G401 (cell line): ENCODE results near the gene CXCL1. TPM values are rescaled to one million over a fixed set of nuclear protein-coding genes. Genes with fewer than 3 reads are reported as not detected.

Experiments used
- DNase-seq: peaks from one replicate; pipeline ENCODE4 v3.0.0-alpha.2; 2015; ENCODE audit warnings: low spot score
- in situ Hi-C: cut with HindIII; loops from 2 replicates; pipeline ENCODE4 v1.10.0; 2016; ENCODE audit warnings: low sequenced_read_pairs, mixed read lengths
- total RNA-seq: library from RNA; depleted of rRNA; stranded (reverse); fragments of >200 nt; shearing (Covaris generic); gene quantifications from 2 replicates; pipeline ENCODE4 v1.2.3, GENCODE V29; 2014; rRNA removed

The CXCL1 gene
- not detected in 2 replicates for total RNA-seq

DNA sequence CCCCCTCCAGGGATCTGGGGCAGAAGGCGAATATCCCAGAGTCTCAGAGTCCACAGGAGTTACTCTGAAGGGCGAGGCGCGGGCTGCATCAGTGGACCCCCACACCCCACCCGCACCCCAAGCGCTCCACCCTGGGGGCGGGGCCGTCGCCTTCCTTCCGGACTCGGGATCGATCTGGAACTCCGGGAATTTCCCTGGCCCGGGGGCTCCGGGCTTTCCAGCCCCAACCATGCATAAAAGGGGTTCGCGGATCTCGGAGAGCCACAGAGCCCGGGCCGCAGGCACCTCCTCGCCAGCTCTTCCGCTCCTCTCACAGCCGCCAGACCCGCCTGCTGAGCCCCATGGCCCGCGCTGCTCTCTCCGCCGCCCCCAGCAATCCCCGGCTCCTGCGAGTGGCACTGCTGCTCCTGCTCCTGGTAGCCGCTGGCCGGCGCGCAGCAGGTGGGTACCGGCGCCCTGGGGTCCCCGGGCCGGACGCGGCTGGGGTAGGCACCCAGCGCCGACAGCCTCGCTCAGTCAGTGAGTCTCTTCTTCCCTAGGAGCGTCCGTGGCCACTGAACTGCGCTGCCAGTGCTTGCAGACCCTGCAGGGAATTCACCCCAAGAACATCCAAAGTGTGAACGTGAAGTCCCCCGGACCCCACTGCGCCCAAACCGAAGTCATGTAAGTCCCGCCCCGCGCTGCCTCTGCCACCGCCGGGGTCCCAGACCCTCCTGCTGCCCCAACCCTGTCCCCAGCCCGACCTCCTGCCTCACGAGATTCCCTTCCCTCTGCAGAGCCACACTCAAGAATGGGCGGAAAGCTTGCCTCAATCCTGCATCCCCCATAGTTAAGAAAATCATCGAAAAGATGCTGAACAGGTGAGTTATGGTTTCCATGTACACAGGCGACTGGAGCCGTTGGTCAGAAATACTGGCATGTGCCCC lies at the start of gene CXCL1:
CXCL1 (plus strand) TSS at position 264 of the 926 bp plus-strand sequence; CDS start at position 342, 78 bp downstream.
- in situ Hi-C loops, result no loop called here
- no peak for DNase-seq

DNA sequence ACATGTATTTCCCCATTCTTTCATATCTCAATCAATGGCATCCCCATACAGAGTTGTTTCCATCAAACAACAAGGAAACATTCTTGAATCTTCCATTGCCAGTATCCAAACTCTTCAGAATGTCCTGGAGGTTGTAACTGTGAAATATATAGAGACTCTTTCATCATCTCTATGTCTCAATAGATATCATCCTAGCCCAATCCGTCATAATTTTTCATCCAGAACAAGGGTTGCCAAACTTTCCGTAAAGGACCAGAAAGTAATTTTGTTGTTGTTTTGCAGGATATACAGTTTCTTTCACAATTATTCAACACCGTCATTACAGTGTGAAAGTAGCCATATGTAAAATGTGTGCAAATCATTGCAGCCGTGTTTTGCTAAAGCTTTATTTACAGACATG lies 47.9 kb upstream of the CXCL1 start:
- no peak for DNase-seq
- in situ Hi-C loops, result no loop called here

DNA sequence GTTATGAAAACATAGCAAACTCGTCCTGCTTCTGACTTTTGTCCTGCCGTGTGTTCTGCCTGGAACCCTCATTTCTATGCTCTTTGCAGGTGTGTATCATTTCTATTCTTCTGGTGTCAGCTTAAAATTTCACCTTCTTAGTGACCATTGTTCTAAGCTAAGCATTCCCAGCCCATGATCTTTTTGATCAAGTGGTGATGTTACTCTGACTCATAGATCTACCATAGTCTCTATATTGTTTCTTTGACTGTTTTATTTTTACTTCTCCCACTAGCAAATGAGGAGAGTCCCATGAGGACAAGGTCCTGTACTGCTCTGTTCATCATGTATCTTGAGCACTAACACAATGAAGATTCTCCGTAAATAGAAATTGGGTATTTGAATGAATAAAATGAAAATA lies 46.8 kb upstream of the CXCL1 start:
- DNase-seq, result no peak

DNA sequence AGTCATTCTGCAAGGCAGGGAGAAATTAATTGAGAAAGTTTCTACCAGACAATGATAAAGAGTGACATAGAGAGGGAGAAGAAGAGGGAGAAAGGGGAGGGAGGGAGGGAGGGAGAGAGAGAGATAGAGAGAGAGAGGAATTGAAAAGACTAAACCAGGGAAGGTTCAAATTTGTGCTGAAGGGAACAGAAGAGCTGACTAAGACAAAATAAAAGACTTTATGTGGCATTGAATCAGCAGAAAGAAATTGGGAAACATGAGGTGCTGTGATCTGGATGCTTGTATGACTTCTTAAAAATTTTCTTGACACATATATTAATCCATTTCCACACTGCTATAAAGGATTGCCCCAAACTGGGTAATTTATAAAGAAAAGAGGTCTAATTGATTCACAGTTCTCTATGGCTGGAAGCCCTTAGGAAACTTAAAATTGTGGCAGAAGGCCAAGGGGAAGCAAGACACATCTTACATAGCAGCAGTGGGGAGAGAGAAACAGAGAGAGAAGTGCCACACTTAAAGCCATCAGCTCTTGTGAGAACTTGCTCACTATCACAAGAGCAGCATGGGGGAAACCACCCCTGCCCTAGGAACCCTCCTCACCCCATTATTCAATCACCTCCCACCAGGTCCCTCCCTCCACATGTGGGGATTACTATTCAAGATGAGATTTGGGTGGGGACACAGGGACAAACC lies 46.2 kb upstream of the CXCL1 start:
- in situ Hi-C loops, result no loop called here
- no peak for DNase-seq

More for the DNA sequence above, 46.8 kb upstream of the CXCL1 start:
- in situ Hi-C loops, result no loop called here

DNA sequence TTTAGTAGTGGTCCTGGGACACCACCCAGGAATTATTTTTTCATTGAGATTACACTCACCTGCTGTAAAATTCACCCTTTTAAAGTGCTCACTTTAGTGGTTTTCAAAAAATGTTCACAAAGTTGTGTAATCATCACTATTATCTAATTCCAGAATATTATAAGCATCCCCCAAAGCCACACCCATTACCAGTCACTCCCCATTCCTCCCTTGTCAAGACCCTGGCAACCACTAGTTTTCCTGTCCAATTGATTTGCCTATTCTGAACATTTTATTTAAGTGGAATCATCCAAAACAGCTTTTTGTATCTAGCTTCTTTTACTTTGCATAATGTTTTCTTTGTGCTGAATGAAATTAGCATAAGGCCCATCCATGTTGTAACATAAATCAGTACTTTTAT lies 45.4 kb upstream of the CXCL1 start:
- no peak for DNase-seq
- in situ Hi-C loops, result no loop called here

DNA sequence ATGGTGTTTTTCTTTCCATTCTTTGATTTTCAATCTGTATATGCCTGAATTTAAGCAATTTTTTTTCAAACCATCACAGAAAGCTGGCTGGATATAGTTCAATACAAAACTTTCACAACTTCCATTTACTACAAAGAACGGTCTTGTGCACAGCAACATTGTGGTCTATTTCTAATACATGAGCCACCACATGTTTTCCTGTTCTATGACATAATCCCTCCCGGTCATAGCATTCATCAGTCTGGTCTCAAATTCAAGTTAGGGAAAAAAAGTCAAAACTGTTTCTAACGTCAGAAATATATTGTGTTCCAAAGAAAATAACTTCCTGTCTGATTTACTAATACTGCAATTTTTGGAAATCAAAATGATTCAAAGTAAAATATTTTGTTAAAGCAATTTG lies 40.2 kb upstream of the CXCL1 start:
- in situ Hi-C loops, result no loop called here
- no peak for DNase-seq

DNA sequence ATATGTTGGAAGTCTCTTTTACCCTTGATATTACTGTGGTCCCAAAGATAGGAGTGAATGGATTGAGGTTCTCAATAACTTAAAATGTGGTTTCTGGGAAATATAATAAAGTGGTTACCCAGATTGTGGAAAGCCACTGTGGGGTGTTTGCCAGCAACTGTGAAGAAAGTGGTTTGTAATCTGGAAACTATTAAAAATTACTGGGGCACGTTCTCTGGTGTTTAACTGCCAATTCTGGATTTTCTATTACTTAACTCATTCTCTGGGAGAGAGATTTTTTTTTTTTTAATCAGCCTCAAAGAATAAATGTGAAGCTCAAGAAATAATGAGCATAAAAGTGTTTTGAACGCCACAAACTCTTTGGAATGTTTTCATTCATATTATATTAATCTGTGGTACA lies 37.6 kb upstream of the CXCL1 start:
- no peak for DNase-seq
- in situ Hi-C loops, result no loop called here

DNA sequence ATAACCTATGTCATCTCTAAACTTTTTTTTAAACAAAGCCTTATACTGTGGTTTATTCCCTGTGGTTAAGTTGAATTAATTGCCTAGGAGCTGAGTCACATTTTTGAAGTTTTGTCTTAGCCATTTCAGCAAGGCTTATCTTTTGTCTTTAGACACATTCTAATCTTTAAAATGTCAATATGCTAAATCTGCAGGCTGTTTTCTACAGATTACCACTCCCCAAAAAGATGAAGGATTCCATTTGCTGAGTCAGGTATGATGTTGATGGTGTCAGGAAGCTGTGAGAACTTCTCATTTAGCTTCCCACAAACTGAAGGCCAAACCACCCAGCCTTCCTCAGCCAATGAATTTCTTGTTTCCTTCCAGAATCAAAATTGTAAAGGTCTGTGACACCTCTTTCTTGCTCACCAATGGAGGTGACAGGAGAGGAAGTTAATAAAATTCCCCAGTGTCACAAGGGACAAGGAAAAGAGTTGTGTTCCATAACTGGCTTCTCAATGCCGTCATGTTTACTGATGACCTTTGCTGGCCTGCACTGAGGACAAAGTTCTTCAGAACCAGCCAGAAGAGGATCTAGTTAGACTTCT lies 36.4 kb upstream of the CXCL1 start:
- in situ Hi-C loops, result no loop called here
- no peak for DNase-seq

DNA sequence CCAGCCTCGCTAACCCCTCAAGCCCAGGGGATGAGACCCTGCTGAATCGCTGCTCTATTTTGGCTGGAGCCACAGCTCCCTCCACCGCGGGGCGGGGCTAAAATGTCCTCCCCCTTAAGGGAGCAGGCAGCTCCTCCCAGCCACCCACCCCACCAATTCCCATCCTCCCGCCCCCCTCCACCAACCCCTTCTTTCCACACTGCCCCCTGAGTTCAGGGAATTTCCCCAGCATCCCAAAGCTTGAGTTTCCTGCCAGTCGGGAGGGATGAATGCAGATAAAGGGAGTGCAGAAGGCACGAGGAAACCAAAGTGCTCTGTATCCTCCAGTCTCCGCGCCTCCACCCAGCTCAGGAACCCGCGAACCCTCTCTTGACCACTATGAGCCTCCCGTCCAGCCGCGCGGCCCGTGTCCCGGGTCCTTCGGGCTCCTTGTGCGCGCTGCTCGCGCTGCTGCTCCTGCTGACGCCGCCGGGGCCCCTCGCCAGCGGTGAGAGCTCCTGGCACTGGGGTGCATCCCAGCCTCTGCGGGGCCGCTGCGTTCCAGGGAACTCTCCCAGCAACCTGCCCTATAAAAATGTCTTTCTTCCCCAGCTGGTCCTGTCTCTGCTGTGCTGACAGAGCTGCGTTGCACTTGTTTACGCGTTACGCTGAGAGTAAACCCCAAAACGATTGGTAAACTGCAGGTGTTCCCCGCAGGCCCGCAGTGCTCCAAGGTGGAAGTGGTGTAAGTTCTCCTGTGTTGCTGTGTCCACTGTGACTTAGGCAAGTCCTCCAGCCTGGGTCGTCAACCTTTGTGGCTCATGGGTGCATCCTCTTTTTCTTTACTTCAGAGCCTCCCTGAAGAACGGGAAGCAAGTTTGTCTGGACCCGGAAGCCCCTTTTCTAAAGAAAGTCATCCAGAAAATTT lies 32.6 kb upstream of the CXCL1 start, which contains the start of gene CXCL6:
CXCL6 (plus strand) TSS at position 306 of the 907 bp plus-strand sequence; CDS start at position 379, 73 bp downstream.
- in situ Hi-C loops, result no loop called here
- no peak for DNase-seq

DNA sequence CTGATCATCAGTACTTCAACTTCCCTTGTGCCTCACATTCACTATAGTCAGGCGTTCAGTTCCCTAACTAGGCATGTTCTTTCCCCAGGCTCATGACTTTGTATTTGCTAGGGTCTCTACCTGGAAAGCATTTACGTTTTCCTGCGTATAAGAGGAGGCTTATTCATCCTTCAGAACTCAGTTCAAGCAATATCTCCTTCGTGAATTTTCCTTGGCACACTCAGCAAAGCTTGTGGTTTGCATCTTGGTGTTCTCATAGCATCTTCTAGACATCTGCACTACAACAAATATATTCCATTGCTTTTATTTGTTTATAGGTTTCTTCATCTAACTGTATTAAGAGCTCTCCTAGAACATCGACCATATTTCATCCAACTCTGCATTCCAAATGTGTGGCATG lies 30.1 kb upstream of the CXCL1 start:
- no peak for DNase-seq
- in situ Hi-C loops, result no loop called here

DNA sequence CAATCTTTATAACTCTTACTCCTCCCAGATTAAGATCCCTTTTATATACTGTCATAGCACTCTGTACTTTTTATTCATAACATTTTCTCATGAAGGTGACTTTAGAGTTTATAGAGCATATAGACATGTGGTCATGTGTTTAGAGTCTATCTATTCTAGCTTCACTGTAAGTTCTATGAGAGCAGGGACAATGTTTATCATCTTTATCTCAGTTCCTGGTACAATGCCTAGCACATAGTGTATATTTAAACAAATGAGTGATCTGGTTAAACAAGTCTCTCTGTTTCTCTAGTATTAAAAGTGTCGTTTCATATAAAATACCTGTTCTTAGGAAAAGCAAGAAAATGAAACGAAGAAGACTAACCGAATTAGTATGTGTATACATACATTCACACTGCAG lies 29.5 kb upstream of the CXCL1 start:
- in situ Hi-C loops, result no loop called here
- DNase-seq, result no peak

DNA sequence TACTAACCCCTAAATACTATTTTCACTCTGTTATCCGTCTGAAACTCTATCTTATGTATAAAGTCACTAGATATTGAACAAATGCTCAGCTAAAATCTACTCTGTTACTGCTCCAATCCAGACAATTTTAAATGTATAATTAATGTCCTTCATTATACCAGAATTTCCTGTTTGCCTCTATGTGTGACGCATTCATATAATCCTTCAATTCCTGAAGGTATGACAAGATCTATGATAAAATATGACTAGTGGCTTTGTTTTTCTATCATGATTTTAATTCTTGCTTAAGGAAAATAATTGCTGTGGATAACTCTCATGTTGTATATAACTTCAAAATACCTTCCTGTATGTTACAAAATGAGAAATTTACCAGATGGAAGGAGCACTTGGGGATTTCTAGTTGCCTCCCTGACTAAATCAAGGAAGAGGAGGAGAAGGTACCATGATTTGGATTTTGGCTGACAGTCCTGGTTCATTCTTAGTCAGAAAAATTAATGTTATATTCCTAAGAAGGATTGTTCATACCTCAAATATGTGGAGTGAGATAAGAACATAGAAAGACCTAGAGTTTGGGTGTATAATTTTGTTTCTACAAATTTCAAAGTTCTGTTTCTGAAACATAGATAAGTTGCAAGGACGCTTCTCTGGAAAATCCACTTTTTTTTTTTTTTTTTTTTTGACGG lies 27.8 kb upstream of the CXCL1 start:
- in situ Hi-C loops, result no loop called here
- DNase-seq, result no peak

DNA sequence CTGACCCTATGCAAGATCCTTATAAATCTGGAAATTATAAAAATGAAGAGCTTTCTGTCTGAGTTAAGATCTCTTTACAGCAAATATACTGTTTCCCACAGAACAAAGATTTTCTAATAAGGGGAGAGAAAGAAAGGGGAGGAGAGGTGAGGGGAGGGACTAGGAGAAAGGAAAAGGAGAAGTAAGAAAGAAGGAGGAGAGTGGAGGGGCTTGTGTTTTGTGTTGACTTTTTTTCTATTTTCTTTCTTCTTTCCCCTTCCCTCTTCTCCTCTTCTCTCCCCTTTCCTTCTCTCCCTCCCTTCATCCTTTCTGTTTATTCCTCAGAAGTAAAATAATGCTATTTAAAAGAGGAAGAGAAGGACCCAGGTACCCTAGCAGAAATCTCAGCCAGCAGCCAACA lies 26.5 kb upstream of the CXCL1 start:
- DNase-seq, result no peak
- in situ Hi-C loops, result no loop called here

DNA sequence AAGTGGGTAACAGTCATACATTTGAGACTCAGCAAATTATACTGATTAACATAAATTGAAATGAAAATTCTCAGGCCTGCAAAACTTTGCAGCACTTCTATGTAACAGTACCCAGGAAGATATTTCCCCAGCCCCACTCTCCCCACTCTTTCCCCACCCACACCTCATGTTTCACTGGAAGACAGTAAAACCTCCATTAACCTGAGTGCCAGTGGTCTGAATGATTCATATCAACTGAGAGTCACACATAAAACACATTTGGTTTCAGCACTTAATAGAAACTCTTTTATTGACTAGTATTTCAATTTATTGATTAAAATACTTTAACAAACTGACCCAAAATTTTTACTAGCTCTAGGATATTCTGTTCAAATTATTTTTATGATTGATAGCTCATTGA lies 25.8 kb upstream of the CXCL1 start:
- in situ Hi-C loops, result no loop called here
- no peak for DNase-seq

DNA sequence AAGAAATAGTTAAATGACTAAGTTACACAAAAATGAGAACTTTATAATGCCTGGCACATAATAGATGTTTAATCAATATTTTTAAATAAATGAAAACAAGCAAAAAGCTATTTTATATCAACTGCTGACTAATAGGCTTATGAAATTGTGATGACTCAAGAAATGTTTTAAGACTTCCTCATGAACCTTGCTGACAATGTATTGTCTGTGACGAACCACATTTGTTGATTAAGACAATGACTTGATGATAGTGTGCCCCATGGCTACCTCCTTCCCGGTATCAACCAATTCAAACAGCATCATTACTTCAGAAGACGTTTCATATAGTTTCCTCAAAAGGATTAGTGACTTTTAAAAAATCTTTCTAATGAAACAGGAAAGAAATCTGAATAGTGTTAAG lies 24.8 kb upstream of the CXCL1 start:
- DNase-seq, result no peak
- in situ Hi-C loops, result no loop called here

DNA sequence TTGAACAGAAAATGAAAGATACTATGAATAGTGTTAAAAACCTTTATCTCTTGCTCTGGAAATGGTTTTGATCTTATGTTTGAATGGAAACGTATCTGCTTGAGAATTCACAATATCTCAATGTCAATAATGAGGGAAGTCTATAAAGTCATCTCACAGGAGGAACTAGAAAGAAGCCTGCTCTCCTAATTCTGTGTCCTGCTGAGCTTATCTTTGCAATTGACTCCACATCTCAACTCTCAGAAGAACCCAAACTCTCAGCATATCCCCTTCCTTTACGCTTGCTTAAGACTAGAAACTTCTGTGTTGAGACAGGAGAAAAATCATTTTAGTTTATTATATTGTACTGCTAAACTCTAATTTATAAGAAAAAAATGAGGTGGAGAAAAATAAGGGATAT lies 24.4 kb upstream of the CXCL1 start:
- in situ Hi-C loops, result no loop called here
- DNase-seq, result no peak

DNA sequence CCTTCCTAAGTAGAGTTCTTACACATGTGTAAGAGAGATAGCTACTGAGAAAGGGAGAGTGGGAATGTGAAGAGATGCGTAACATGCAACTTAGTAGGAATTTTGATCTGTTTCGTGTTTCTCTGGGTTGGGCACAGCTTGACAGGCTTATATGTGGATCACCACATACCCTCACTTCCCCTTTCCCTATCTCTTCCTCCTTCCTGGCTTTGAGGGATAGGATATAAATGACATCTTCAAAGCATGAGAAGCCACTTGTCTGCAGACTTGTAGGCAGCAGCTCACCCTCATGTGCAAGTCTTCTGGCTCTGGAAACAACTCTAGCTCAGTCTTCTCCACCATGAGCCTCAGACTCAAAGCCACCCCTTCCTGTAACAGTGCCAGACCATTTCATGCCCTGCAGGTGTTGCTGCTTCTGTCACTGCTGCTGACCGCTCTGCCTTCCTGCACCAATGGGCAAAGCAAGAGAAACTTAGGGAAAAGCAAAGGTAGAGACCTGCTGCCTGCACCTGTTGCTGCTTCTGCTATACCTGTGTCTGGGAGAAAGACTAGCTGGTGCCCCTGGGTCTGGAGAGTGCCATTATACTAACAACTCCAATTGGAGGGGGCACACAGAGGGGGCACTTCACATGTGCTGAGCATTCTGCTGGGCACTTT lies 21.5 kb upstream of the CXCL1 start:
- no peak for DNase-seq
- in situ Hi-C loops, result no loop called here

DNA sequence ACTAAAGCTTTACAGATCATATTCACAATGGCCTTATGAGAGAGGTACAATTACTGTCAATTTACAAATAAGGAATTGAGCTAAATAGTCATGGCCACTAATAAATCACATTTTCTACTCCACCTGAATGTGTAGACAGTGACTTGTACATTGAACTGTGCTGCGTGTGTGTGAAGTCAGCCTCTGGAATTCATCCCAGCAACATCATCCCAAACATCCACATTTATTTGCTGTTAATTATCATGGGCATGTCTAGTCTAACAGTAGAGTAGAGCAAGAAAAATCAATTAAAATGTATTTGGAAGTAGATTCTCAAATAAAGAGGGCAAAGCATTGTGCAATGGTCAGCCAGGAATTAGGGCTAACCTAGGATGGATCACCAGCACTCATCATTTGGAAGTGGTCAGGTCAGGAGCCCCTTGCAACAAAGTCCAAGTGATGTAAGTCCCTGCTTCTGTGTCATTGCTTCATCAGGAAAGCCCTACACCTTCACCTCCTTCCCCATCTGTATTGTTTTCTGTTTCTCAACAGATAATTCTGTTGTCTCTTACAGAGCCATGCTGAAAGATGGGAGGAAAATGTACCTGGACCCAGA lies 20.9 kb upstream of the CXCL1 start:
- no peak for DNase-seq
- in situ Hi-C loops, result no loop called here
